H9 (cell line): ENCODE measurements around the gene CCDC110. TPM values are rescaled to one million over a fixed set of nuclear protein-coding genes. Genes with fewer than 3 reads are reported as not detected.

ENCODE experiments used
- DNase-seq: peaks from one replicate; pipeline ENCODE4 v3.0.0-alpha.2; 2017
- H2AFZ ChIP-seq: one replicate; pipeline ENCODE4 v1.6.1; 2013; ENCODE audit warnings: mild to moderate bottlenecking, low read length, control low read depth, moderate library complexity
- H2AK5ac ChIP-seq: 2 replicates; pipeline ENCODE4 v1.6.1; 2013; ENCODE audit warnings: low read length, control low read depth, mixed read lengths; ENCODE audit not compliant: insufficient read length
- H2BK120ac ChIP-seq: one replicate; pipeline ENCODE4 v1.6.1; 2013; ENCODE audit warnings: low read depth, mild to moderate bottlenecking, low read length, control low read depth, inconsistent platforms; ENCODE audit not compliant: poor library complexity, severe bottlenecking
- H2BK12ac ChIP-seq: 2 replicates; pipeline ENCODE4 v1.6.1; 2013; ENCODE audit warnings: low read length, control low read depth, mixed read lengths, low read depth; ENCODE audit not compliant: insufficient read length
- H2BK15ac ChIP-seq: 2 replicates; pipeline ENCODE4 v1.6.1; 2013; ENCODE audit warnings: low read depth, low read length, control low read depth
- H2BK20ac ChIP-seq: one replicate; pipeline ENCODE4 v1.6.1; 2013; ENCODE audit warnings: low read depth, mild to moderate bottlenecking, low read length, control low read depth, inconsistent platforms; ENCODE audit not compliant: poor library complexity, severe bottlenecking
- H2BK5ac ChIP-seq: 2 replicates; pipeline ENCODE4 v1.6.1; 2013; ENCODE audit warnings: low read length, control low read depth, mixed read lengths; ENCODE audit not compliant: insufficient read length
- H3K14ac ChIP-seq: 2 replicates; pipeline ENCODE4 v1.6.1; 2013; ENCODE audit warnings: low read length, control low read depth; ENCODE audit not compliant: insufficient read depth
- H3K18ac ChIP-seq: 2 replicates; pipeline ENCODE4 v1.6.1; 2013; ENCODE audit warnings: low read depth, mild to moderate bottlenecking, mixed read lengths, low read length, control low read depth; ENCODE audit not compliant: insufficient read length
- H3K23ac ChIP-seq: 2 replicates; pipeline ENCODE4 v1.6.1; 2013; ENCODE audit warnings: low read length, control low read depth, mixed read lengths, low read depth; ENCODE audit not compliant: insufficient read length
- H3K23me2 ChIP-seq: 2 replicates; pipeline ENCODE4 v1.6.1; 2013; ENCODE audit warnings: low read depth, mild to moderate bottlenecking, mixed read lengths, low read length, control low read depth; ENCODE audit not compliant: insufficient read length, poor library complexity, severe bottlenecking
- H3K27ac ChIP-seq: 2 replicates; pipeline ENCODE4 v1.5.1; 2013; ENCODE audit warnings: low read length, control low read depth, mixed read lengths, low read depth; ENCODE audit not compliant: insufficient read length
- H3K27me3 ChIP-seq: 2 replicates; pipeline ENCODE4 v1.6.1; 2013; ENCODE audit warnings: low read length, control low read depth, inconsistent platforms; ENCODE audit not compliant: insufficient read depth
- H3K4ac ChIP-seq: 2 replicates; pipeline ENCODE4 v1.6.1; 2013; ENCODE audit warnings: low read depth, mild to moderate bottlenecking, control low read depth, inconsistent platforms, low read length, moderate library complexity
- H3K4me1 ChIP-seq: 2 replicates; pipeline ENCODE4 v1.6.1; 2013; ENCODE audit warnings: low read length, control low read depth, inconsistent platforms; ENCODE audit not compliant: insufficient read depth
- H3K4me2 ChIP-seq: 2 replicates; pipeline ENCODE4 v1.6.1; 2013; ENCODE audit warnings: low read length, control low read depth, mixed read lengths; ENCODE audit not compliant: insufficient read length, insufficient read depth
- H3K56ac ChIP-seq: 2 replicates; pipeline ENCODE4 v1.6.1; 2013; ENCODE audit warnings: low read depth, mild to moderate bottlenecking, mixed read lengths, low read length, control low read depth; ENCODE audit not compliant: insufficient read length
- H3K79me1 ChIP-seq: 2 replicates; pipeline ENCODE4 v1.6.1; 2013; ENCODE audit warnings: low read depth, mild to moderate bottlenecking, moderate library complexity, low read length, control low read depth, inconsistent platforms; ENCODE audit not compliant: insufficient read depth, poor library complexity, severe bottlenecking
- H3K79me2 ChIP-seq: 2 replicates; pipeline ENCODE4 v1.6.1; 2013; ENCODE audit warnings: low read length, control low read depth, inconsistent platforms; ENCODE audit not compliant: insufficient read depth
- H3K9ac ChIP-seq: 2 replicates; pipeline ENCODE4 v1.6.1; 2013; ENCODE audit warnings: low read length, control low read depth, mixed read lengths; ENCODE audit not compliant: insufficient read length; ENCODE audit errors: extremely low read depth
- H3K9me3 ChIP-seq: one replicate; pipeline ENCODE4 v1.6.1; 2013; ENCODE audit warnings: low read depth, low read length, inconsistent platforms; ENCODE audit not compliant: control insufficient read depth
- H3T11ph ChIP-seq: one replicate; pipeline ENCODE4 v1.6.1; 2013; ENCODE audit warnings: mild to moderate bottlenecking, low read length, control low read depth, inconsistent platforms
- H4K20me1 ChIP-seq: one replicate; pipeline ENCODE4 v1.6.1; 2013; ENCODE audit not compliant: control insufficient read depth, insufficient read length, insufficient read depth
- H4K5ac ChIP-seq: 2 replicates; pipeline ENCODE4 v1.6.1; 2013; ENCODE audit warnings: low read depth, mild to moderate bottlenecking, mixed read lengths, low read length, control low read depth; ENCODE audit not compliant: insufficient read length
- H4K8ac ChIP-seq: replicated peaks from 2 replicates; pipeline ENCODE4 v1.6.1; 2013; ENCODE audit warnings: low read length, control low read depth, mixed read lengths, low read depth; ENCODE audit not compliant: insufficient read length
- H4K91ac ChIP-seq: 2 replicates; pipeline ENCODE4 v1.6.1; 2013; ENCODE audit warnings: low read depth, mild to moderate bottlenecking, moderate library complexity, mixed read lengths, low read length, control low read depth; ENCODE audit not compliant: insufficient read length
- H3K27ac Mint-ChIP-seq, 3 experiments: 2 replicates in 2 of 3; 3 replicates in 1 of 3; pipeline ENCODE4 v1.8.0; 2020 to 2021; ENCODE audit warnings: mixed read lengths in 3 of 3, mild to moderate bottlenecking in 1 of 3, moderate library complexity in 1 of 3
- H3K27me3 Mint-ChIP-seq: 2 replicates; pipeline ENCODE4 v1.8.0; 2021; ENCODE audit warnings: low read depth, mild to moderate bottlenecking, moderate library complexity, mixed read lengths
- H3K36me3 Mint-ChIP-seq, 3 experiments: 2 replicates in 2 of 3; 3 replicates in 1 of 3; pipeline ENCODE4 v1.8.0; 2020 to 2021; ENCODE audit warnings: low read depth in 3 of 3, mixed read lengths in 3 of 3; ENCODE audit not compliant: insufficient read depth in 1 of 3
- H3K4me1 Mint-ChIP-seq, 2 experiments: 2 replicates each; pipeline ENCODE4 v1.8.0; 2020; ENCODE audit warnings: mixed read lengths in 2 of 2
- H3K4me3 Mint-ChIP-seq, 2 experiments: 2 replicates in 1 of 2; 3 replicates in 1 of 2; pipeline ENCODE4 v1.8.0; 2020 to 2021; ENCODE audit warnings: mild to moderate bottlenecking in 2 of 2, mixed read lengths in 2 of 2, moderate library complexity in 1 of 2
- H3K9me3 Mint-ChIP-seq, 2 experiments: 2 replicates in 1 of 2; 3 replicates in 1 of 2; pipeline ENCODE4 v1.8.0; 2020; ENCODE audit warnings: mild to moderate bottlenecking in 2 of 2, mixed read lengths in 2 of 2, moderate library complexity in 1 of 2
- CTCF ChIP-seq: fragments of 200-600 bp; sonication (generic); conservative IDR thresholded peaks from 3 replicates; pipeline ENCODE4 v1.8.0; 2021; ENCODE audit warnings: antibody characterized with exemption, mild to moderate bottlenecking
- total RNA-seq: library from RNA; stranded (reverse); gene quantifications from 2 replicates; pipeline ENCODE4 v1.2.1, GENCODE V29; 2021

CCDC110 gene
- total RNA-seq, 1 experiment from 2014 or later = 2.3 TPM

DNA sequence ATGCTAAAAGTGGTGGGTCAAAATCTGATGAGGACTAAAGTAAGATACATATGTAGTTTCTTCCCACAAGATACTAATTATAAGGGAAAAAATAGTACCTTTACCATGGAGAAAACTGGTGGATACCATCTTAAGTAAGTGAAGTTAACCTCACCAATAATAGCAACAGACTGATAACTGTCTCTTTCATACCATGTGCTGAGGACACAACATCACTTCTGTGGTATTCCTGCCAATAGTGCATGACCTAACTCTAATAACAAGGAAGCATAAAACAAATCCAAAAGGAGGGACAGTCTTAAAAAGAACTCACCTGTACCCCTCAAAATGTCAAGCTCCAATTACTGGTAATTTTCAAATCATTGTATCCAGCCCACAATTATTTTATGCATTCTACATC is 54.6 kb downstream of the CCDC110 start:
- Histone ChIP-seq H4K20me1 (no peaks in the 10 kb centered on the region), H3K4me2 (no peak overlapping the region), H2BK20ac (no peak overlapping the region), H3K4me1 (no peaks in the 10 kb centered on the region), H3K23me2 (no peaks in the 10 kb centered on the region), H2AFZ (no peak overlapping the region), H4K91ac (no peak overlapping the region), H3K27me3 (no peaks in the 10 kb centered on the region), H2AK5ac (no peak overlapping the region), H3T11ph (no peak overlapping the region), H2BK12ac (no peak overlapping the region), H4K5ac (no peak overlapping the region), H3K9ac (no peak overlapping the region), H3K14ac (no peak overlapping the region), H3K23ac (no peak overlapping the region), H3K4ac (no peak overlapping the region), H3K9me3 (no peaks in the 10 kb centered on the region), H3K79me1 (no peaks in the 10 kb centered on the region), H4K8ac (no peak overlapping the region), H3K18ac (no peak overlapping the region), H3K56ac (no peak overlapping the region), H2BK5ac (no peak overlapping the region), H3K79me2 (no peaks in the 10 kb centered on the region), H2BK120ac (no peak overlapping the region), H2BK15ac (no peak overlapping the region), H3K27ac (no peak overlapping the region)
- no peaks in the 10 kb centered on the region for H3K27me3 Mint-ChIP-seq
- no peak for DNase-seq
- H3K27ac Mint-ChIP-seq = no peak overlapping the region
- H3K4me3 Mint-ChIP-seq = no peak overlapping the region
- H3K36me3 Mint-ChIP-seq = peaks cover 2 to 57% (median 42%) of the 10 kb centered on the region in 3 experiments; a peak in 6 of 7 replicates
- H3K9me3 Mint-ChIP-seq = no peaks in the 10 kb centered on the region
- no peak for TF ChIP-seq CTCF
- no peaks in the 10 kb centered on the region for H3K4me1 Mint-ChIP-seq
